Naive thymus-derived CD8-positive, alpha-beta T cell (primary cell): ENCODE measurements around the gene IER5L. TPM values are rescaled to one million over a fixed set of nuclear protein-coding genes. Genes with fewer than 3 reads are reported as not detected.

Experiments
- ATAC-seq, 2 donors: fragments of 150-1000 bp; cut with Tn5 transposase in 1 of 2; sonication (Bioruptor Pico), chemical (Tn5 transposase) in 1 of 2; 1 replicate in 1 of 2; 2 replicates in 1 of 2; pipeline ENCODE4 v1.10.0; 2021; ENCODE audit warnings: mild to moderate bottlenecking in 2 of 2, moderate library complexity in 2 of 2
- POLR2A ChIA-PET: fragments of 350-600 bp; sonication (Branson Sonifier 250); formaldehyde crosslinking; loops from one replicate; lab custom pipeline; 2021; ENCODE audit warnings: antibody characterized with exemption; lab: Charles Lee
- DNase-seq, 10 donors: peaks; one replicate each; pipeline versions ENCODE4 v3.0.0 to v3.0.0-alpha.2; 2020 to 2022
- H3K27ac Mint-ChIP-seq, 10 donors: one replicate each; pipeline ENCODE4 v1.8.0; 2020 to 2022; ENCODE audit warnings: mild to moderate bottlenecking in 10 of 10, mixed read lengths in 10 of 10, moderate library complexity in 4 of 10, inconsistent platforms in 1 of 10
- H3K27me3 Mint-ChIP-seq, 5 donors: one replicate each; pipeline ENCODE4 v1.8.0; 2021 to 2022; ENCODE audit warnings: mixed read lengths in 5 of 5
- H3K36me3 Mint-ChIP-seq, 3 donors: one replicate each; pipeline ENCODE4 v1.8.0; 2020 to 2022; ENCODE audit warnings: mixed read lengths in 3 of 3, mild to moderate bottlenecking in 2 of 3, inconsistent platforms in 1 of 3
- H3K4me1 Mint-ChIP-seq, 4 donors: one replicate each; pipeline ENCODE4 v1.8.0; 2021 to 2022; ENCODE audit warnings: mixed read lengths in 4 of 4
- H3K4me3 Mint-ChIP-seq, 10 donors: one replicate each; pipeline ENCODE4 v1.8.0; 2020 to 2022; ENCODE audit warnings: mild to moderate bottlenecking in 10 of 10, mixed read lengths in 10 of 10, moderate library complexity in 6 of 10, inconsistent platforms in 1 of 10
- H3K9me3 Mint-ChIP-seq, 9 donors: one replicate each; pipeline ENCODE4 v1.8.0; 2020 to 2022; ENCODE audit warnings: mixed read lengths in 9 of 9, mild to moderate bottlenecking in 3 of 9, inconsistent platforms in 1 of 9, moderate library complexity in 1 of 9
- polyA plus RNA-seq, 3 donors: library from polyadenylated mRNA; unstranded; fragments of 300-500 nt; fragmentation: Illumina TruSeq; gene quantifications; one replicate each; pipeline ENCODE4 v1.2.3, GENCODE V29; 2021
- total RNA-seq, 8 experiments: library from RNA in 2 of 8; stranded (reverse) in 2 of 8; gene quantifications; one replicate each; pipeline ENCODE4 v1.2.3 and lab custom pipeline; 2021 to 2026

The IER5L gene
- total and polyA plus RNA-seq, 5 experiments from 2014 or later: 0.05 to 8.8 (median 4.0) TPM; not detected in 1

- Mint-ChIP-seq H3K36me3 (peaks cover 0 to 24% (median 4%) of the 10 kb centered on the region in 3 donors), H3K27me3 (no peaks in the 10 kb centered on the region)
- POLR2A ChIA-PET: interaction anchor here (0.7 to 6.0 kb wide), 6 partner anchors 9 to 484 kb away, joined by 3 to 38 read pairs (median 5); partner anchors contain the start of genes IER5L and NTMT1
These were observed 35.7 kb downstream of the IER5L start for GRCh38 chr9:129142138-129142935.

GRCh38 chr9:129141066-129142041 lies 36.7 kb downstream of the IER5L start:
- Mint-ChIP-seq H3K4me3 (peak overlapping the region; percentile 42 to 92 (median 80)), H3K36me3 (peaks cover 0 to 25% (median 7%) of the 10 kb centered on the region in 3 donors), H3K27me3 (no peaks in the 10 kb centered on the region), H3K27ac (peak overlapping the region; percentile 69 to 99 (median 97)), H3K9me3 (no peaks in the 10 kb centered on the region), H3K4me1 (peaks cover 18 to 46% (median 34%) of the 10 kb centered on the region in 4 donors)
- ATAC-seq: no peak
- DNase-seq: peak in 2 of 10 donors; percentile 20 to 28
- POLR2A ChIA-PET: interaction anchor here (0.5 to 6.0 kb wide), 9 partner anchors 8 to 484 kb away, joined by 3 to 38 read pairs (median 7); partner anchors contain the start of genes C9orf50, IER5L, MIGA2 and NTMT1

More at GRCh38 chr9:129142138-129142935, 35.7 kb downstream of the IER5L start:
- H3K4me3 Mint-ChIP-seq: peak overlapping the region in 7 of 10 donors; percentile 14 to 92 (median 53)
- no peak for ATAC-seq
- H3K4me1 Mint-ChIP-seq: peaks cover 20 to 46% (median 34%) of the 10 kb centered on the region in 4 donors
- no peak for DNase-seq
- H3K27ac Mint-ChIP-seq: peak overlapping the region in 9 of 10 donors; percentile 5 to 94 (median 79)
- no peaks in the 10 kb centered on the region for H3K9me3 Mint-ChIP-seq

GRCh38 chr9:129140397-129141065 lies 37.5 kb downstream of the IER5L start:
- peak; percentile 3 to 20 for ATAC-seq
- POLR2A ChIA-PET: interaction anchor here (0.5 to 6.0 kb wide), 19 partner anchors 9 to 887 kb away, joined by 3 to 38 read pairs (median 3); partner anchors contain the start of genes C9orf50, IER5L, MIGA2 and NTMT1
- H3K27ac Mint-ChIP-seq: peak overlapping the region; percentile 92 to 99 (median 98)
- peak overlapping the region; percentile 83 to 96 (median 92) for H3K4me3 Mint-ChIP-seq
- peaks cover 16 to 43% (median 34%) of the 10 kb centered on the region in 4 donors for H3K4me1 Mint-ChIP-seq
- peaks cover 0 to 27% (median 7%) of the 10 kb centered on the region in 3 donors for H3K36me3 Mint-ChIP-seq
- no peaks in the 10 kb centered on the region for H3K27me3 Mint-ChIP-seq
- DNase-seq: peak in 2 of 10 donors; percentile 4 to 8
- no peaks in the 10 kb centered on the region for H3K9me3 Mint-ChIP-seq

- POLR2A ChIA-PET: interaction anchor here (0.5 to 6.0 kb wide), 18 partner anchors 9 to 887 kb away, joined by 3 to 38 read pairs (median 4); partner anchors contain the start of genes C9orf50, IER5L and NTMT1
- peaks cover 16 to 43% (median 34%) of the 10 kb centered on the region in 4 donors for H3K4me1 Mint-ChIP-seq
- H3K27me3 Mint-ChIP-seq: no peaks in the 10 kb centered on the region
- H3K4me3 Mint-ChIP-seq: peak overlapping the region; percentile 83 to 96 (median 92)
- peak; percentile 86 for ATAC-seq
- H3K9me3 Mint-ChIP-seq: no peaks in the 10 kb centered on the region
- H3K36me3 Mint-ChIP-seq: peaks cover 0 to 30% (median 7%) of the 10 kb centered on the region in 3 donors
- peak overlapping the region; percentile 92 to 99 (median 98) for H3K27ac Mint-ChIP-seq
- peak; percentile 51 to 88 (median 66) for DNase-seq
These were observed 38.1 kb downstream of the IER5L start for GRCh38 chr9:129139993-129140396.

- H3K27ac Mint-ChIP-seq: peak overlapping the region; percentile 92 to 99 (median 98)
- H3K27me3 Mint-ChIP-seq: no peaks in the 10 kb centered on the region
- H3K4me1 Mint-ChIP-seq: peaks cover 16 to 43% (median 34%) of the 10 kb centered on the region in 4 donors
- DNase-seq: peak; percentile 43 to 87 (median 76)
- POLR2A ChIA-PET: interaction anchor here (0.6 to 6.0 kb wide), 14 partner anchors 26 to 598 kb away, joined by 3 to 38 read pairs (median 4); partner anchors contain the start of genes IER5L and NTMT1
- no peaks in the 10 kb centered on the region for H3K9me3 Mint-ChIP-seq
- peaks cover 0 to 35% (median 7%) of the 10 kb centered on the region in 3 donors for H3K36me3 Mint-ChIP-seq
- peak overlapping the region; percentile 83 to 96 (median 92) for H3K4me3 Mint-ChIP-seq
- ATAC-seq: peak; percentile 67 to 75
These were observed 38.6 kb downstream of the IER5L start for GRCh38 chr9:129139233-129139992.

- peak overlapping the region in 3 of 10 donors; percentile 87 to 96 (median 95) for H3K4me3 Mint-ChIP-seq
- peaks cover 0 to 35% (median 10%) of the 10 kb centered on the region in 3 donors for H3K36me3 Mint-ChIP-seq
- ATAC-seq (peak; percentile 1 to 2), DNase-seq (no peak)
- POLR2A ChIA-PET: interaction anchor here (0.6 to 6.0 kb wide), 9 partner anchors 36 to 486 kb away, joined by 3 to 38 read pairs (median 8); partner anchors contain the start of gene NTMT1
- H3K4me1 Mint-ChIP-seq: peaks cover 14 to 38% (median 36%) of the 10 kb centered on the region in 4 donors
- peak overlapping the region in 9 of 10 donors; percentile 21 to 99 (median 97) for H3K27ac Mint-ChIP-seq
- H3K9me3 Mint-ChIP-seq: no peaks in the 10 kb centered on the region
- H3K27me3 Mint-ChIP-seq: no peaks in the 10 kb centered on the region
These were observed 39.4 kb downstream of the IER5L start for GRCh38 chr9:129138476-129139232.

- no peaks in the 10 kb centered on the region for H3K27me3 Mint-ChIP-seq
- peaks cover 16 to 37% (median 36%) of the 10 kb centered on the region in 4 donors for H3K4me1 Mint-ChIP-seq
- H3K4me3 Mint-ChIP-seq: peak overlapping the region in 2 of 10 donors; percentile 22 to 23
- POLR2A ChIA-PET: interaction anchor here (1.1 to 6.0 kb wide), 3 partner anchors 36 to 487 kb away, joined by 3 to 38 read pairs (median 25); partner anchors contain the start of gene NTMT1
- no peaks in the 10 kb centered on the region for H3K9me3 Mint-ChIP-seq
- ATAC-seq (no peak), DNase-seq (no peak)
- peaks cover 0 to 37% (median 10%) of the 10 kb centered on the region in 3 donors for H3K36me3 Mint-ChIP-seq
- H3K27ac Mint-ChIP-seq: no peak overlapping the region
These were observed 40.0 kb downstream of the IER5L start for GRCh38 chr9:129138144-129138462.

- DNase-seq (no peak), ATAC-seq (no peak)
- H3K4me1 Mint-ChIP-seq: peaks cover 12 to 37% (median 30%) of the 10 kb centered on the region in 4 donors
- no peaks in the 10 kb centered on the region for H3K27me3 Mint-ChIP-seq
- H3K36me3 Mint-ChIP-seq: peaks cover 0 to 37% (median 6%) of the 10 kb centered on the region in 3 donors
- no peaks in the 10 kb centered on the region for H3K9me3 Mint-ChIP-seq
- POLR2A ChIA-PET: interaction anchor here (3.6 to 6.0 kb wide), 2 partner anchors 37 to 488 kb away, joined by 25 to 38 read pairs; partner anchors contain the start of gene NTMT1
- no peak overlapping the region for H3K27ac Mint-ChIP-seq
- peak overlapping the region in 2 of 10 donors; percentile 22 to 23 for H3K4me3 Mint-ChIP-seq
These were observed 40.5 kb downstream of the IER5L start for GRCh38 chr9:129137292-129138143.

GRCh38 chr9:129136446-129137035 lies 41.5 kb downstream of the IER5L start:
- no peaks in the 10 kb centered on the region for H3K9me3 Mint-ChIP-seq
- POLR2A ChIA-PET: no interaction called here
- H3K4me3 Mint-ChIP-seq: no peak overlapping the region
- peaks cover 0 to 42% (median 9%) of the 10 kb centered on the region in 3 donors for H3K36me3 Mint-ChIP-seq
- ATAC-seq: no peak
- no peak for DNase-seq
- H3K4me1 Mint-ChIP-seq: peaks cover 12 to 36% (median 26%) of the 10 kb centered on the region in 4 donors
- H3K27me3 Mint-ChIP-seq: no peaks in the 10 kb centered on the region
- H3K27ac Mint-ChIP-seq: no peak overlapping the region
